Fibroblast of mammary gland (primary cell): Measurements from ENCODE around the gene PYGO2.
A peak's percentile ranks its signal among the peaks of the same experiment; 100 is the strongest.

Experiments used
- DNase-seq: peaks from one replicate; pipeline ENCODE4 v3.0.0-alpha.2; 2010; ENCODE audit warnings: low read depth
- H3K4me3 ChIP-seq: 2 replicates; pipeline ENCODE4 v1.5.1; 2011; ENCODE audit warnings: low read depth, mild to moderate bottlenecking, low read length, moderate library complexity; ENCODE audit not compliant: control insufficient read depth
- CTCF ChIP-seq: conservative IDR thresholded peaks from 2 replicates; pipeline ENCODE4 v1.5.1; 2011; ENCODE audit warnings: low read depth, low read length, inconsistent platforms; ENCODE audit not compliant: control insufficient read depth, insufficient read depth

Gene PYGO2

GRCh38 chr1:155008015-155008941, 46.7 kb upstream of the PYGO2 start:
- H3K4me3 ChIP-seq, result no peak overlapping the region
- no peak for TF ChIP-seq CTCF
- DNase-seq, result no peak

GRCh38 chr1:155007251-155007828, 45.8 kb upstream of the PYGO2 start:
- TF ChIP-seq CTCF, result no peak
- DNase-seq, result no peak
- no peak overlapping the region for H3K4me3 ChIP-seq

GRCh38 chr1:155006601-155007101, 45.1 kb upstream of the PYGO2 start:
- no peak for TF ChIP-seq CTCF
- no peak for DNase-seq
- no peak overlapping the region for H3K4me3 ChIP-seq

GRCh38 chr1:155005076-155006011, 43.8 kb upstream of the PYGO2 start:
- H3K4me3 ChIP-seq, result no peak overlapping the region
- no peak for DNase-seq
- no peak for TF ChIP-seq CTCF

- H3K4me3 ChIP-seq, result peak overlapping the region; percentile 89
- no peak for TF ChIP-seq CTCF
- no peak for DNase-seq
Measured at GRCh38 chr1:155004352-155005075, 42.9 kb upstream of the PYGO2 start.
